C4-2B (cell line): Measurements from ENCODE around the gene FAM118A.
"Not testable (repeated sequence)": the region's sequence is repeated elsewhere in the genome, so short reads cannot be mapped to it uniquely, and the experiment has no call there.

Experiments used
- H3K27ac ChIP-seq: fragments of 450-650 bp; 2 replicates; pipeline ENCODE4 v1.5.1; 2017
- CTCF ChIP-seq: fragments of 450-650 bp; conservative IDR thresholded peaks from 2 replicates; pipeline ENCODE4 v1.5.1; 2017; ENCODE audit warnings: mild to moderate bottlenecking
- ZFX ChIP-seq: fragments of 450-650 bp; IDR thresholded peaks from 2 replicates; pipeline ENCODE4 v1.6.1; 2017

Gene FAM118A

GRCh38 chr22:45351956-45352355, 42.2 kb downstream of the FAM118A start:
- H3K27ac ChIP-seq = no peak overlapping the region
- TF ChIP-seq CTCF (no peak), ZFX (no peak)

- not testable (repeated sequence) for H3K27ac ChIP-seq
Measured at GRCh38 chr22:45352757-45353156, 43.0 kb downstream of the FAM118A start.

- no peak overlapping the region for H3K27ac ChIP-seq
- TF ChIP-seq CTCF (no peak), ZFX (no peak)
Measured at GRCh38 chr22:45353786-45354185, 44.1 kb downstream of the FAM118A start.

- TF ChIP-seq ZFX (no peak), CTCF (no peak)
Measured at GRCh38 chr22:45357490-45357889, 47.8 kb downstream of the FAM118A start.

GRCh38 chr22:45358127-45358526, 48.4 kb downstream of the FAM118A start:
- TF ChIP-seq ZFX (no peak), CTCF (no peak)
- H3K27ac ChIP-seq = no peak overlapping the region

More at GRCh38 chr22:45357490-45357889, 47.8 kb downstream of the FAM118A start:
- no peak overlapping the region for H3K27ac ChIP-seq

GRCh38 chr22:45359627-45360026, 49.9 kb downstream of the FAM118A start:
- no peak for TF ChIP-seq CTCF
- TF ChIP-seq ZFX = no peak
- no peak overlapping the region for H3K27ac ChIP-seq

GRCh38 chr22:45366713-45367112, 57.0 kb downstream of the FAM118A start:
- no peak overlapping the region for H3K27ac ChIP-seq
- TF ChIP-seq ZFX (no peak), CTCF (no peak)

- H3K27ac ChIP-seq = not testable (repeated sequence)
Measured at GRCh38 chr22:45373592-45373991, 63.9 kb downstream of the FAM118A start.

- H3K27ac ChIP-seq = no peak overlapping the region
- TF ChIP-seq ZFX = no peak
- TF ChIP-seq CTCF = no peak
Measured at GRCh38 chr22:45376009-45376408, 66.3 kb downstream of the FAM118A start.
